GM18867 (cell line): ENCODE measurements around the gene TPM2.

Experiments used
- ATAC-seq: cut with Tn5 transposase; IDR thresholded peaks from one replicate; pipeline ENCODE4 v1.9.1; 2021; ENCODE audit warnings: mild to moderate bottlenecking, moderate library complexity; ENCODE audit not compliant: unreplicated experiment

TPM2 gene

GRCh38 chr9:35718721-35719511 lies 29.2 kb upstream of the TPM2 start:
- ATAC-seq = no peak

- ATAC-seq = no peak
These were observed 27.6 kb upstream of the TPM2 start for GRCh38 chr9:35717132-35717870.

- no peak for ATAC-seq
These were observed 26.5 kb upstream of the TPM2 start for GRCh38 chr9:35716230-35716629.

GRCh38 chr9:35714579-35715252 lies 25.0 kb upstream of the TPM2 start:
- ATAC-seq = no peak

- no peak for ATAC-seq
These were observed 24.4 kb upstream of the TPM2 start for GRCh38 chr9:35714123-35714522.

GRCh38 chr9:35713578-35713977 lies 23.9 kb upstream of the TPM2 start:
- no peak for ATAC-seq

GRCh38 chr9:35712762-35713400 lies 23.2 kb upstream of the TPM2 start:
- no peak for ATAC-seq

GRCh38 chr9:35711501-35712428 lies 22.0 kb upstream of the TPM2 start:
- no peak for ATAC-seq

GRCh38 chr9:35710818-35711500 lies 21.2 kb upstream of the TPM2 start:
- ATAC-seq = no peak

- no peak for ATAC-seq
These were observed 18.4 kb upstream of the TPM2 start for GRCh38 chr9:35708146-35708545.

GRCh38 chr9:35706951-35707350 lies 17.2 kb upstream of the TPM2 start:
- ATAC-seq = no peak

GRCh38 chr9:35705836-35706430 lies 16.2 kb upstream of the TPM2 start:
- no peak for ATAC-seq

- ATAC-seq = no peak
These were observed 15.6 kb upstream of the TPM2 start for GRCh38 chr9:35705372-35705771.

- ATAC-seq = no peak
These were observed 14.4 kb upstream of the TPM2 start for GRCh38 chr9:35703906-35704672.

- no peak for ATAC-seq
These were observed 13.0 kb upstream of the TPM2 start for GRCh38 chr9:35702696-35703095.

- no peak for ATAC-seq
These were observed 11.2 kb upstream of the TPM2 start for GRCh38 chr9:35700942-35701341.

- no peak for ATAC-seq
These were observed 10.3 kb upstream of the TPM2 start for GRCh38 chr9:35700031-35700430.

- ATAC-seq = no peak
These were observed 8.5 kb upstream of the TPM2 start for GRCh38 chr9:35698231-35698630.

GRCh38 chr9:35697486-35697885 lies 7.8 kb upstream of the TPM2 start:
- ATAC-seq = no peak
